ENCODE results near the gene CALML6.
"Not testable (repeated sequence)": the region's sequence is repeated elsewhere in the genome, so short reads cannot be mapped to it uniquely, and the experiment has no call there.

CALML6 gene

DNA sequence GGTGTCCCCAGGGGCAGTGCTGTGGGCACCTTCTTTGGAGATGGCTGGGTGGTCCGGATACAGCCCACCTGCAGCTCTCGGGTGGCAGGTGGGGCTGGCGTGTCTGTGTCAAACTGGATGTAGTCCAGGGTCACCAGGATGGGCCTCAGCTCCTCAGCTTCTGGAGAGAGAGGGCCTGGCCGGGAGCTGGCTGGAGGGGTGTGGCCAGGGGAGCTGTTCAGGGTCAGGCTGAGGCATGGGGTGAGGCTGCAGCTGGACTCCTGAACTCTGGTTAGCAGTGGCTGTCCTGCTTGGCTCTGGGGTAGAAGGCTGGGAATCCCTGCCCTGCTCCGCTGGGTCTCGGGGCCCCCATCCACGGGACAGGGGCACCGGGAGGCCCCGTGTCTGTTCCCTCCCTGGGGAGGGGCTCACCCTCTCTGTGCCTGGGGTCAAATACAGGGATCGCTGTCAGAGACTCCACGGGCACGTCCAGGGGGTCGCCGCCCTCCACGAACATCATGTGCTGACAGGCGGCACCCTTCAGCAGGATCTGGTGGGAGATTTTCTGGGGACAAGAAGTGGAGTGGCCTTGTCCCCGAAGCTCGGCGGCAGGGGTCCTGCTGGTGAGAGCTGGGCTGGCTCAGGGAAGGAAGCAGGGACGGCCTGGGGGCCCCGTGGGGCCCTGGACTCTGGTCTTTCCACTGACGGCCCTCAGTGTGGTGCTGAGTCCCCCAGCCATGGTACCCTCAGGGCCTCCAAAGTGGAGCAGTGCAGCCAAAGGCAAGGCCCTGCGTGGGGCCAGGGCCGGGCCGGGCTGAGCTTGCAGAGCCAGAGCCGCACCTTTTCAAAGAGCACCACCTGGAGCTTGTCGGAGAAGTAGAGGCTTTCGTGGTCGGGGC lies 8.1 kb downstream of the CALML6 start:
- in situ Hi-C loops (cut with HindIII; ENCODE audit: low sequenced_read_pairs) = no loop called here

DNA sequence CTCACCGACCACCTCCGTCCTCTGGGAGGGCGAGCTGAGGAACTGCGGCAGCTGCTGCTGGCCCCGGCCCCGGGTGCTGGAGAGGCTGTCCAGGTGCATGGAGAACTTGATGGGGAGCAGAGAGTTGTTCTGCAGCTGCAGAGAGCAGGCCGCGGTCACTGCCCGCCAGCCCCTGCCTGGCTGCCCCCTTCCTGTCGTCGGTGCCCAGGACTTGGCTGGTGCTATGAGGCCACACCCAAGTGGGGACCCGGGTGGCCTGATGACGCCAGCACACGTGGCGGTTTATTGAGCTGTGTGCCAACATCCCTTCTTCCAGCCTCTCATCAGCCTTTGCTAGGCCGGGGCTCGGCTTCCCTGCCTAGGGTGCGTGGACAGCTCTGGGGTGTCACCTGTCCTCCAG lies 9.3 kb downstream of the CALML6 start:
- in situ Hi-C loops (cut with HindIII; ENCODE audit: low sequenced_read_pairs) = no loop called here

DNA sequence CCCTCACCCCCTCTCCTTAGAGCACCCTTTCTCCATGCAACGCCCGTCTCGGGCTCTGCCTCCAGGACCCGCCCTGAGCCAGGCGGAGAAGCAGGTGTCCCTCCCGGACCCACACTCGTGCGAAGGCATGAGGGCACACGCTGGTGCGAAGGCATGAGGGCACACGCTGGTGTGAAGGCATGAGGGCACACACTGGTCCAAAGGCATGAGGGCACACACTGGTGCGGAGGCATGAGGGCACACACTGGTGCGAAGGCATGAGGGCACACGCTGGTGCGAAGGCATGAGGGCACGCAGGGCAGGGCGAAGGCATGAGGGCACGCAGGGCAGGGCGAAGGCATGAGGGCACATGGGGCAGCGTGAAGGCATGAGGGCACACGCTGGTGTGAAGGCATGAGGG lies 9.8 kb downstream of the CALML6 start:
- in situ Hi-C loops (cut with HindIII; ENCODE audit: low sequenced_read_pairs) = no loop called here

DNA sequence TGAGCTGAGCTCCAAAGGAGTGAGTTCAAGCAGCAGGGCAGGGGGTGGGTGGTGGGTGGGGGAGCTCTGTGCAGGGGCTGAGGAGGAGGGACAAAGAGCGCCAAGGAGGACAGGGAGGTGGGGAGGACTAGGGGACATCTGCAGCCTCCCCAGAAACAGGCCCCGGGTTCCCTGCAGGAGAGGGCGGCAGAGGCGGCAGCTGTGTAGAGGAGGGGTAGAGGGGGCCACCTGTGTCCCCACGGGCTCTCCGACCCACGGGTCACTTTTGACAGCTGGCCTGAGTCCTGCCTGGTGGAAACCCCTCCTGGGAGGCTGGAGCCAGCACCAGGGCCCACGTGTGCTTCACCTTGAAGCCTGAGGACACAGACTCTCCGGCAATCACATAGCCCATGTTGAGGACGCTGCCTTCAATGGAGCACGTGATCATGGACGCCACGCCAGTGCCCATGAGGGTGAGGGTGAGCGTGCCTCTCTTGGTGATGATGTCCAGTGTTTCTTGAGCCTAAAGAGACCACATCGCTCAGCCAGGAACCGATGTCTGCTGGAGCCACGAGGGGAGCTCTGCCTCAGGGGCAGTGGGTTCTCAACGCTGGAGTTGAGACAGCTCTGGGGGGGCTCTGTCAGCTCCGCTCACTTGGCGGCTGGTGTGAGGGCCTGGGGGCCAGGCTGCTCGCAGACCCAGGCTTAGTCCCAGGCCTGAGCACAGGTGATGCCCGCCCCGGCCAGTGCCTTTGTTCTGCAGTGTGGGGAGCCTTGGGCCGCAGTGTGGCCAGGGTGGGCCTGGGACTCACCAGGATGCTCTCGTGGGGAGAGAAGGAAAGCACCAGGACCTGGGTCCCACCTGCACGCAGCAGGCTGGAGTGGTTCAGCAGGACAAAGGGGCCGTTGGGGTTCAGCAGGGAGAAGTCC lies 10.6 kb downstream of the CALML6 start:
- in situ Hi-C loops (cut with HindIII; ENCODE audit: low sequenced_read_pairs) = no loop called here

DNA sequence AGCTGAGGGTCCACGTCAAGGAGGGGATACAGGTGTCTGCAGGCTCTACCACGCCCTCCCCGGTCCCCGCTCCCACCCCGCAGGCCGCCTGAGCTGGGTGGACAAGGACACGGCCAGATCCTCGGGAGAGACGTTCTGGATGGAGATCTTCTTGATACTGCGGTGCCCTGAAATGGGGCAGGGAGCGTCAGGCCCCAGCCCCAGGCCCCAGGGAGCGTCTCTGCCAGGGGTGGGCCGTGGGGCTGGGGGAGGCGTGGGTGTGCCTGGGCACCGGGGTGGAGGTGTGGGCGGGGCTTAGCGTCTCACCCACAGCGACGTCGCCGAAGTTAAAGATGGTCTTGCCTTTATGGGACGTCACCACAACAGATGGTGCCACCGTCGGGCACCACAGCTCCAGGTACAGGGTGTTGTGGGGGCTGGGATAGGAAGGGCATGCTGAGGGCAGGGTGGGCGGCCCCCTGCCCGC lies 11.3 kb downstream of the CALML6 start:
- in situ Hi-C loops (cut with HindIII; ENCODE audit: low sequenced_read_pairs) = no loop called here

DNA sequence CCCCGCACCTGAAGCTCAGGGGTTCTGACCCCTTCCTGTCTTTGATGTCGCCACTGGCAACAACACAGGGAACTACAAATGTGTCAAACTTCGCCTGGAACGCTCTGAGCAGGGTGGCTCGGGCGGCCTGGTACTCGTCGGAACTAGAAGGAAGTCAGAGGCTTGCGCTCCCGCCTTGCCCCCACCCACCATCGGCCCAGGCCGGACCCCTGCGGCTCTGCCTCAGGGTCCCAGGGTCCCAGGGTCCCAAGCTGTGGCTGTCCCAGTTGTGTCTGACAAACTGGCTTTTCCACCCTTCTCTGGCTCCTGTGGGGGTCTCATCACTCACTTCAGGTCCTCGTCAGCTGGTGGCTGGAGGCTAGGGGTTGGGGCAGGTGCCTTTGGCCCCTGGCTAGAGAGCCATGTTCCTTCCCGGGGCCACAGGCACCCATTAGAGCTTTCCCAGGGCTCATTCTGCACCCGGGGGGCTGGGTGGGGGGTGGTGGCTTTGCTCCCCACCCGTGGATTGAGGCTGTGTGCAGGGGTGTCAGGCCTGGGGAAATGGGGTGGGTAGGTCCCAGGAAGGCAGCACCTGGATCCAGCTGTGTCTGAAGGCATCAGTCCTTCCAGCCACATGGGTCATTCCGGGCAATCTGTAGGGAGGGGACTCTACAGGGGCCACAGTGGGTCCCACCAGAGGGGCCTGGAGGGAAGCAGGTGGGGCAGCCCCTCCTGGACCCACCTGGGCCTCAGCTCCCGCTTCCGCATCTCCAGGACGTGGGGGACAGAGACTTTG lies 12.0 kb downstream of the CALML6 start:
- in situ Hi-C loops (cut with HindIII; ENCODE audit: low sequenced_read_pairs) = no loop called here

DNA sequence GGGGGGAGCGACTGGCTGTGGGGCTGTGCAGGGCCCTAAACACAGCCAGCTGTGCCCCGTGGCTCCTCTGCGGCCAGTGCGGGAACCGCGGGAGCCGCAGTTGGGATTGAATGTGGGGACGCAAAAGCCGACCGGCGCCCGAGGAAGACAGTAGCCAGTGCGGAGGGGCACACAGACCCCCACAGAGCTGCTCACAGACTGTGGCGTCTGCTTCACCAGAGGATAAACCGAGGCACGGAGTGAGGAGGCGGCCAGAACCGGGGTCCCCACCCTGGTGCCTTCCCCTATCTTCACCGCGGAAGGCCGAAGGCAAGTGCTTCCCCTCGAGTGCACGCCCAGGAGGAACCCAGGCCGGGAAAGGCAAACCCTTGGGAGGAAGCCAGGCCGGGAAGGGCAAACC lies 12.7 kb downstream of the CALML6 start:
- in situ Hi-C loops (cut with HindIII; ENCODE audit: low sequenced_read_pairs) = no loop called here

DNA sequence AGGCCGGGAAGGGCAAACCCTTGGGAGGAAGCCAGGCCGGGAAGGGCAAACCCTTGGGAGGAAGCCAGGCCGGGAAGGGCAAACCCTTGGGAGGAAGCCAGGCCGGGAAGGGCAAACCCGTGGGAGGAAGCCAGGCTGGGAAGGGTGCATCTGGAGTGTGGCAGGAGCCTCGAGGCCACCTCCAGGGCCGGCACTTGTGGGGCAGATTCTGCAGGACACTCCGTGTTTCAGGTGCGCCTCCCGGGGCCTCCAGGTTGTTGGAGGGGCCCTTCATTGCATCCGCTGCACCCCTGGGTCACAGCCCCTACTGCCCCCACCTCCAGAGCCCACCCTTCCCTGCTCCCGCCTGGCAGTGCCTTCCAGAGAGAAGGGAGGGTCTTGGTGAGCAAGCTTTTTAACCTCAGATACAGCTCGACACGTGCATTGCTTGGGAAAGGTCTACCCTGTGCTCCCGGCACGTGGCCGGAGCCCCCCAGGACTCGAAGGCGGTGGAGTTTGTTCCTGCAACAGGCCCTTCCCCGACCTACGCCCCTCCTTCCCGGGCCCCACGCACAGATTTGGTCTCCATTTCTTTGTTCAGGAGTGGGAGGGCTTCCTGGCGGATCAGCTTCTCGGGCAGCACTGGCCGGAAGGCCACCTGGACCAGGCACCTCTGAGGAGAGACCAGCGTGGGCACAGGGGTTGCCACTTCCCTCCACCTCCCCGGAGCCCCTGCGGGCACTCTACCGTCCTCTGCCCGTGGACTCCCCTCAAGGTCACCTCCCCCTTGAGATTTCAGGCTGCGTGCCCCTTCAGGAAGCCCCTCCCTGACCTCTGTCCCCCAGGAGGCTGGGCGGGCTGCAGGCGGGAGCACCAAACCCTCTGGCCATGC lies 13.4 kb downstream of the CALML6 start:
- in situ Hi-C loops (cut with HindIII; ENCODE audit: low sequenced_read_pairs) = no loop called here

DNA sequence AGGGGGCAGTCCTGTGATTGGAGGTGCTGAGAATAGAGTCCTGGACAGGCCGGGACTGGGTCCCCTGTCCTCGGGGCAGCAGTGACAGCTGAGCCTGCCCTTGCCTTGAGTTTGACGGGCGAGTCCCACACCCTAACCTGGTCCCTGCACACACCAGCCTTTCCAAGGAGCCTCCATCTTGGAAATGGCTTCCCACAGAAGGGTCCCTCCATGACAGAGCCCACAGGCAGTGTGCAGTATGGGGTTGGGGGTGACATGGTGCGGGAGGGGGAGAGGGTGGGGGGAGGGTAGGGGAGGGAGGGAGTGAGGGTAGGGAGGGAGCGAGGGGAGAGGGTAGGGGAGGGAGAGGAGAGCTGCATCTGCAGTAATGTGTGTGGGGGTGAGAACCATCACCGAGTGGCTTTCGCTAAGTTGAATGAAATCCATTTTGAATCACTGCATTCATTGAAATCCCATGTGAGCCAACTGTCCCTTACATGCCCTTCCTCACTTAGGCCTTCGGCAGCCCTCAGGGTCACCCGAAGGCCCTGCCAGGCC lies 14.1 kb downstream of the CALML6 start:
- in situ Hi-C loops (cut with HindIII; ENCODE audit: low sequenced_read_pairs) = no loop called here

DNA sequence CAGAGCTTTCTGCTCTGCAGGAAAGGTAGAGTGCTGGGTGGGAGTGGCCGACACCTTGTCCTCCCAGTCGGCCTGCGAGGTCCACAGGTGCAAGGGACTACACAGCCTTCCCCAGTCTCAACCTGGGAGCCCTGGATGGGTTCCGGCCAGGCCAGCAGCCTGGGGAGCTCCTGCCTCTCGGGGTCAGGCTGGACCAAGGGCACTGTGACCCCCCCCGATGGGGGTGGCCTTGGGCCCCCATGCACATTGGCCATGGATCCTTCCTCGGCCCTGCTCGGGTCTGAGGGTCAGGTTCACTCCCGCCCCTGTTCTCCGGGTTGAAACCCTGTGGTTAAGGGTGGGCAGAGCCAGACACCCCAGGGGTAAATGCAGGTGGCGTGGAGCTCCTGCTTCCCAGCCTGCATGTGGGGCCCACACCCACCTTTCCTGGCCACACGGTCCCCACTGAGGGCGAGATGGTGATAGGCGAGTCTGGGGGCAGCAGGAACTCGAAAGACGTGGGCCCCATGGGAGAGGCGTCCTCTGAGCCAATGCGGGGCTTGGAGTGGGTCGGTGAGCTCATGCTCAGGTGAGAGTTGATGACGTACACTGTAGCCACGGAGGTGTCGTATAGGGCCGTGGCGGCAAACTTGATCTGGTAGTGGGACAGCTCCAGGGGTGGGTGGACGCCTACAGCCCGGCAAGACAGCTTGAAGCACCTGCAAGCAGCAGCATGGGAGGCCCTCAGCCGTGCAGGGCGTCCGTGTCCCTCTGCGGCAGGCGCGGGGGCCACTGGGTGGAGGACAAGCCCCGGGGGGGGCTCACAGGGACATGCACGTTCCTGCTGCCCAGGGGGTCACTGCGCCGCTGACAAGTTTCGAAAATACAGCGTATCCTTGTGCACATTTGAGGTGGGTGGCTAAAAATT lies 14.8 kb downstream of the CALML6 start:
- in situ Hi-C loops (cut with HindIII; ENCODE audit: low sequenced_read_pairs) = no loop called here

DNA sequence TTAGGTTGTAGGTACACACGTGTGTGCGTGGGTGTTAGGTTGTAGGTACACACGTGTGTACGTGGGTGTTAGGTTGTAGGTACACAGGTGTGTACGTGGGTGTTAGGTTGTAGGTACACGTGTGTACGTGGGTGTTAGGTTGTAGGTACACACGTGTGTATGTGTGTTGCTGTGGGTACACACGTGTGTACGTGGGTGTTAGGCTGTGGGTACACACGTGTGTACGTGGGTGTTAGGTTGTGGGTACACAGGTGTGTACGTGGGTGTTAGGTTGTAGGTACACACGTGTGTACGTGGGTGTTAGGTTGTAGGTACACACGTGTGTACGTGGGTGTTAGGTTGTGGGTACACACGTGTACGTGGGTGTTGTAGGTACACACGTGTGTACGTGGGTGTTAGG lies 19.8 kb downstream of the CALML6 start:
- in situ Hi-C loops (cut with HindIII; ENCODE audit: low sequenced_read_pairs) = not testable (repeated sequence)

DNA sequence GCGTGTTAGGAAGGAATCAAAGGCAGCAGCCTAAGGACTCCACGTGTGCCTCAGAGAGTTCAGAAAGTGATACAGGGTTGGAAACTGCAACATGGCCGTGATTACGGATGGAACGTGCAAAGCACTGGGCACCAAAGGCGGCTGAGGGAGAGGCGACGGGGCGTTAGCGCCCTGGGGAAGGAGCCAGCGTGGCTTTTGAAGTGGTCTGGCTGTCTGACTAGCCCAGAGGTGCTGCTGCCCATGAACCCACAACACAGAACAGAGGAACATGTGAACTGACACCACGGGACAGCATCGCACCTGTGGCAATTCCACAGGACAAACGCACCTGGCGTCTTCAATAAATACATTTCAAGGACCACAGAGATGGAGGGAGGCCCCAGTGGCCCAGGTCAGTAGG lies 22.0 kb downstream of the CALML6 start:
- in situ Hi-C loops (cut with HindIII; ENCODE audit: low sequenced_read_pairs) = no loop called here

DNA sequence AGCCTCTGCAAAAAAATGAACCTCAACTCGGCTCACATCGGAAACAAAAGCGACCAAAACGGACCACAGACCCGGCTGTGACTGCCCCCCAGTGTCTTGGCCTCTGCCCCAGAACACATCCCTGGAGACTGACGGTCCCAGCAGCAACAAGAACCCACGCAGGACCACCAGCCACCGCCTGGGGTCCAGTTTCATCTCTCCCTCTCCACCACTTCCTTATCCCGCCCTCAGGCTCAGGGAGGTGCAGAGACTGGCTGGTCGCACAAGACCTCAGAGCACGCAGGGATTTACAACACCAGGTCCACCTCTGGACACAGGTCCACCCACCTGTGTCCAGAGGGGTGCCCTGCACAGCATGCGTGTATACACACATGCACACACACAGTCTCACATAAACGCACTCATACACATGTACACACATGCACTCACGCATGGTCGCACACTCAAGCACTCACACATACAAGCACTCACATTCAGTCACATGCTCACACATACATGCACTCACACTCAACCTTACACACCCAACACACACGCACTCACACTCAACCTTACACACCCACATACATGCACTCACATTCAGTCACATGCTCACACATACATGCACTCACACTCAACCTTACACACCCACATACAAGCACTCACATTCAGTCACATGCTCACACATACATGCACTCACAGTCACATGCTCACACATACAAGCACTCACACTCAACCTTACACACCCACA lies 22.7 kb downstream of the CALML6 start:
- in situ Hi-C loops (cut with HindIII; ENCODE audit: low sequenced_read_pairs) = no loop called here

DNA sequence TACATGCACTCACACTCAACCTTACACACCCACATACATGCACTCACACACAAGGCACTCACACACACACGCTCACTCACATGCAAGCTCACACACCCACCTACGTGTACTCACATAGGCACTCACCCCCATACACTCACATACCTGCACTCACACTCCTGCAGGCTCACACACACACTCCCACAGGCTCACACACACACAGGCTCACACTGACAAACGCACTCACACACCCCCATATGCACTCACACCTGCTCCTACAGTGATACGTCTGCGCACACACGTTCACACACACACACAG lies 23.2 kb downstream of the CALML6 start:
- in situ Hi-C loops (cut with HindIII; ENCODE audit: low sequenced_read_pairs) = no loop called here

DNA sequence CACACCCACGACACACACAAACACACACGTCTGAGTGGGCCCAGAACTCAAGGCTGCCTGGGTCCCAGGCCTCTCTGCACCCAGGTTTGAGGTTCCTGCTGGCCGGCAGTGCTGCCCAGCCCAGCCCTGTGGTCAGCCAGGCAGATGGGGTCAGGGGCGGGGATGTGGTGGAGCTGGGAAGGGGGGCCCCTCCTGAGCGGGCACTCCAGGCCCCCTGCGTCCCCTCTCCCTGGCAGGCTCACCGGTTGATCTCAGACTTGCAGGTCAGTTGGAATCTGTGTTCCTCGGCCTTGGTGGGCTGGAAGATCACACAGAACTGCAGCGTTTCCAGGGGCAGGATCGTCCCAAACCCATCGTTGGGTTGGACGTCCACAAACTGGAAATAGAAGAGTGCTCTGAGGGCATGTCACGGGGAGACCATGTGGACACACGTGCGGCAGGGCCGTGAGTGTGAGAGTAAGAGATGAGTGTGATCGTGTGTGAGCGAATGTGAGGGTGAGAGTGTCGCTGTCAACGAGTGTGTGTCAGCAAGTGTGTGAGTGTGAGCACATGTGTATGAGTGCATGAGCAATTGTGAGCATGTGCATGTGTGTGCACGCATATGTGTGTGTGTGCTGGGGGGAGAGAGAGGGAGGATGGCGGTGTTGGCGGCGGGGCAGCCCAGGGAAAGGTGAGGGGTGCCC lies 23.7 kb downstream of the CALML6 start:
- in situ Hi-C loops (cut with HindIII; ENCODE audit: low sequenced_read_pairs) = no loop called here

DNA sequence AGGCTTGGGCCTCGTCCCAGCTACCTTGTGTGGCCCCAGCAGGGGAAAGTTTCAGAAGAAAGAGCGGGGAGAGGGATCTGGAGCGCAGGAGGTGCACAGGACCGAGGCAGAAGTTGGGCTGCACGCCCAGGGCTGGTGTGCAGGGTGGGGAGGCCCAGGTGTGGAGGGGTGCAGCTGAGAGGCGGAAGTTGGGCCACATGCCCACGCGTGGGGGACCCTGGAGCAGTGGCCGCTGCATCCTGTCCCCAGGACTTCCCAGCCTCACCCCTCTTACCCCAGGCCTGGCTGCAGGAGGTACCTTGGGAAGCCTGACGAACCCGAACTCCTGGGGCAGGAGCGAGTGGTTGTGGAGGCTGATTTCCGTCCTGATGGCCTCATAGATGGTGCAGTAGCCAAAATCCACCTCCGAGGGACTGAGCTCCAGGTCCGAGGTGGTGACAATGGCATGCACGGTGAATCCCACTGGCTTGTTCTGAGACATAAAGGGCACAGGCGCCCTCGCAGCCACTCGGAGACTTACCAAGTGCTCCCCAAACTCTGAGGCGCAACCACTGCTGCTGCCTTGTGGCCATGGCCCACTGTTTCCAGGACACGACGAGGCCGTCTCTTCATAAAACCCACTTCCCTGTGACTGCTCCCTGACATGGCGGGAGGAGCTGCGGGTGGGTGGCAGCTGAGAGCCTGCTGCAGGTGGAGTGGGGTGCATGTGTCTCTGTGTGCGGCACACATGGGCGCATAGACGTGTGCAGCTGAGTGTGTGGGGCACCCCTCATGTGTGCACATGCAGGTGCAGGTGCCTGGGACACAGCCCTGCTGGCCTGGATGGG lies 24.4 kb downstream of the CALML6 start:
- in situ Hi-C loops (cut with HindIII; ENCODE audit: low sequenced_read_pairs) = no loop called here

DNA sequence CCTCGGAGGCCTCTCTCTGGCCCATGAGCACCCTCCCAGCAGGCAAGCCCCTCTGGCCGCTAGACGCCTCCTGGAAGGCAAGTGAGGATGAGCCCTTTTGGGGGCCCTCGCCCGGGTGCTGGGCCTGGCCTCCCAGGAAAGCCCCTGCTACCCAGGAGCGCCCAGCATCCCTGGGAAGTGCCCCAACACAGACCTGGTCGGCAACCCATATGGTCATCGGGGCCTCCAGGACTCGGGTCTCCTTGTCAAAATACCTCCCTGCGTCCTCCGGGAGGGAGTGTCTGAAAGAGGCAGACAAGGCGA lies 25.0 kb downstream of the CALML6 start:
- in situ Hi-C loops (cut with HindIII; ENCODE audit: low sequenced_read_pairs) = no loop called here

All from DLD1 (cell line).